CD8-positive, alpha-beta memory T cell (primary cell): ENCODE data around the gene BACH2. TPM values are rescaled to one million over a fixed set of nuclear protein-coding genes. Genes with fewer than 3 reads are reported as not detected.
"Not testable (repeated sequence)": the region's sequence is repeated elsewhere in the genome, so short reads cannot be mapped to it uniquely, and the experiment has no call there.

Experiments used
- CTCF ChIA-PET: fragments of 350-600 bp; sonication (Branson Sonifier 250); formaldehyde crosslinking; loops from one replicate; lab custom pipeline; 2021; ENCODE audit warnings: antibody characterized with exemption; lab: Charles Lee
- POLR2A ChIA-PET: fragments of 350-600 bp; sonication (Branson Sonifier 250); formaldehyde crosslinking; loops from one replicate; lab custom pipeline; 2021; ENCODE audit warnings: antibody characterized with exemption; lab: Charles Lee
- DNase-seq, 5 donors: peaks; one replicate each; pipeline versions ENCODE4 v3.0.0 to v3.0.0-alpha.2; 2020 to 2022; ENCODE audit warnings: mixed read lengths in 1 of 5
- H3K27ac ChIP-seq: one replicate; pipeline ENCODE4 v1.7.0; 2013; ENCODE audit warnings: low read depth, mild to moderate bottlenecking, low read length, moderate library complexity
- H3K27me3 ChIP-seq: 2 replicates; pipeline ENCODE4 v1.7.0; 2013; ENCODE audit warnings: low read length, mild to moderate bottlenecking; ENCODE audit not compliant: insufficient read depth, poor library complexity, severe bottlenecking
- H3K36me3 ChIP-seq: 2 replicates; pipeline ENCODE4 v1.7.0; 2013; ENCODE audit warnings: mild to moderate bottlenecking, low read length, moderate library complexity; ENCODE audit not compliant: insufficient read depth
- H3K4me1 ChIP-seq: 2 replicates; pipeline ENCODE4 v1.7.0; 2013; ENCODE audit warnings: mild to moderate bottlenecking, low read length, moderate library complexity; ENCODE audit not compliant: insufficient read depth
- H3K4me3 ChIP-seq: 2 replicates; pipeline ENCODE4 v1.7.0; 2013; ENCODE audit warnings: mild to moderate bottlenecking, low read length
- H3K9me3 ChIP-seq: 2 replicates; pipeline ENCODE4 v1.7.0; 2013; ENCODE audit warnings: mild to moderate bottlenecking, low read length
- H3K27ac Mint-ChIP-seq, 8 donors: one replicate each; pipeline ENCODE4 v1.8.0; 2020 to 2021; ENCODE audit warnings: mixed read lengths in 8 of 8, mild to moderate bottlenecking in 6 of 8, inconsistent platforms in 3 of 8, moderate library complexity in 3 of 8
- H3K27me3 Mint-ChIP-seq, 2 donors: one replicate each; pipeline ENCODE4 v1.8.0; 2020 to 2021; ENCODE audit warnings: mixed read lengths in 2 of 2, mild to moderate bottlenecking in 1 of 2, moderate library complexity in 1 of 2
- H3K36me3 Mint-ChIP-seq, 3 donors: one replicate each; pipeline ENCODE4 v1.8.0; 2020 to 2021; ENCODE audit warnings: mixed read lengths in 3 of 3, inconsistent platforms in 1 of 3, mild to moderate bottlenecking in 1 of 3
- H3K4me1 Mint-ChIP-seq, 3 donors: one replicate each; pipeline ENCODE4 v1.8.0; 2020 to 2021; ENCODE audit warnings: mixed read lengths in 3 of 3, inconsistent platforms in 1 of 3, mild to moderate bottlenecking in 1 of 3
- H3K4me3 Mint-ChIP-seq, 7 donors: one replicate each; pipeline ENCODE4 v1.8.0; 2020 to 2021; ENCODE audit warnings: mixed read lengths in 7 of 7, mild to moderate bottlenecking in 6 of 7, moderate library complexity in 4 of 7, inconsistent platforms in 2 of 7
- H3K9me3 Mint-ChIP-seq, 5 donors: one replicate each; pipeline ENCODE4 v1.8.0; 2020 to 2022; ENCODE audit warnings: mixed read lengths in 5 of 5, mild to moderate bottlenecking in 3 of 5, moderate library complexity in 2 of 5, inconsistent platforms in 1 of 5
- polyA plus RNA-seq: library from polyadenylated mRNA; unstranded; fragments of 300-500 nt; fragmentation: Illumina TruSeq; gene quantifications from one replicate; pipeline ENCODE4 v1.2.3, GENCODE V29; 2021
- total RNA-seq, 2 experiments: library from RNA; stranded (reverse); gene quantifications; one replicate each; pipeline ENCODE4 v1.2.3, GENCODE V29; 2021

Gene BACH2
- total and polyA plus RNA-seq, 3 experiments from 2014 or later: 7.4 to 41.8 (median 39.9) TPM

GRCh38 chr6:90208690-90209089, 88.0 kb downstream of the BACH2 start:
- H3K4me3 ChIP-seq, H3K9me3 ChIP-seq, H3K9me3 Mint-ChIP-seq, H3K36me3 ChIP-seq, H3K27me3 Mint-ChIP-seq, H3K27me3 ChIP-seq, DNase-seq, H3K27ac Mint-ChIP-seq, POLR2A ChIA-PET, H3K4me3 Mint-ChIP-seq, H3K27ac ChIP-seq: not testable (repeated sequence)
- CTCF ChIA-PET: interaction anchor here (1.1 kb wide), 1 partner anchor 268 kb away, joined by 3 read pairs; no protein-coding TSS in a partner anchor
- Mint-ChIP-seq H3K36me3 (peaks cover 2 to 23% (median 9%) of the 10 kb centered on the region in 3 donors), H3K4me1 (peaks cover 13 to 21% (median 19%) of the 10 kb centered on the region in 3 donors)
- peaks cover 40% of the 10 kb centered on the region for H3K4me1 ChIP-seq

GRCh38 chr6:90204327-90205056, 92.2 kb downstream of the BACH2 start:
- Mint-ChIP-seq H3K27me3 (no peaks in the 10 kb centered on the region), H3K27ac (peak overlapping the region in 1 of 8 donors; percentile 36), H3K36me3 (peaks cover 6 to 26% (median 9%) of the 10 kb centered on the region in 3 donors), H3K4me1 (peaks cover 13 to 15% (median 15%) of the 10 kb centered on the region in 3 donors), H3K9me3 (no peaks in the 10 kb centered on the region), H3K4me3 (no peak overlapping the region)
- Histone ChIP-seq H3K27me3 (no peaks in the 10 kb centered on the region), H3K36me3 (no peaks in the 10 kb centered on the region), H3K9me3 (no peaks in the 10 kb centered on the region), H3K27ac (no peak overlapping the region), H3K4me1 (peaks cover 25% of the 10 kb centered on the region), H3K4me3 (no peak overlapping the region)
- DNase-seq: no peak
- ChIA-PET CTCF (interaction anchor here (1.4 to 1.5 kb wide), 2 partner anchors 21 to 92 kb away, joined by 3 to 6 read pairs; partner anchors contain the start of gene BACH2), POLR2A (no interaction called here)

GRCh38 chr6:90203672-90204071, 93.0 kb downstream of the BACH2 start:
- peaks cover 19% of the 10 kb centered on the region for H3K4me1 ChIP-seq
- Mint-ChIP-seq H3K36me3 (peaks cover 9 to 32% (median 11%) of the 10 kb centered on the region in 3 donors), H3K27me3 (no peaks in the 10 kb centered on the region), H3K4me1 (peaks cover 12% of the 10 kb centered on the region in 3 donors), H3K9me3 (no peaks in the 10 kb centered on the region), H3K27ac (no peak overlapping the region), H3K4me3 (no peak overlapping the region)
- no peak overlapping the region for H3K27ac ChIP-seq
- no peaks in the 10 kb centered on the region for H3K36me3 ChIP-seq
- ChIA-PET POLR2A (interaction anchor here (0.6 kb wide), 1 partner anchor 120 kb away, joined by 5 read pairs; no protein-coding TSS in a partner anchor), CTCF (interaction anchor here (1.4 kb wide), 1 partner anchor 20 kb away, joined by 3 read pairs; no protein-coding TSS in a partner anchor)
- no peaks in the 10 kb centered on the region for H3K9me3 ChIP-seq
- H3K27me3 ChIP-seq: no peaks in the 10 kb centered on the region
- H3K4me3 ChIP-seq: no peak overlapping the region
- DNase-seq: no peak

GRCh38 chr6:90202156-90202555, 94.5 kb downstream of the BACH2 start:
- ChIA-PET POLR2A (no interaction called here), CTCF (interaction anchor here (1.4 kb wide), 1 partner anchor 94 kb away, joined by 3 read pairs; no protein-coding TSS in a partner anchor)
- Histone ChIP-seq H3K27ac (no peak overlapping the region), H3K9me3 (peaks cover 4% of the 10 kb centered on the region), H3K27me3 (no peaks in the 10 kb centered on the region), H3K4me3 (peak overlapping the region; percentile 7), H3K36me3 (peaks cover 8% of the 10 kb centered on the region), H3K4me1 (peaks cover 19% of the 10 kb centered on the region)
- no peak for DNase-seq
- peaks cover 16 to 44% (median 23%) of the 10 kb centered on the region in 3 donors for H3K36me3 Mint-ChIP-seq
- peak overlapping the region in 1 of 7 donors; percentile 16 for H3K4me3 Mint-ChIP-seq
- peaks cover 3 to 9% (median 5%) of the 10 kb centered on the region in 5 donors for H3K9me3 Mint-ChIP-seq
- H3K27me3 Mint-ChIP-seq: no peaks in the 10 kb centered on the region
- peak overlapping the region in 2 of 8 donors; percentile 5 to 46 for H3K27ac Mint-ChIP-seq
- H3K4me1 Mint-ChIP-seq: peaks cover 12% of the 10 kb centered on the region in 3 donors

- Mint-ChIP-seq H3K27ac (no peak overlapping the region), H3K4me1 (peaks cover 12 to 20% (median 12%) of the 10 kb centered on the region in 3 donors), H3K9me3 (peaks cover 3 to 10% (median 5%) of the 10 kb centered on the region in 5 donors), H3K27me3 (no peaks in the 10 kb centered on the region), H3K4me3 (no peak overlapping the region), H3K36me3 (peaks cover 16 to 30% (median 17%) of the 10 kb centered on the region in 3 donors)
- ChIA-PET POLR2A (no interaction called here), CTCF (no interaction called here)
- Histone ChIP-seq H3K4me1 (peaks cover 28% of the 10 kb centered on the region), H3K36me3 (peaks cover 8% of the 10 kb centered on the region), H3K27me3 (no peaks in the 10 kb centered on the region), H3K9me3 (peaks cover 4% of the 10 kb centered on the region), H3K4me3 (no peak overlapping the region), H3K27ac (no peak overlapping the region)
- DNase-seq: no peak
Observed at GRCh38 chr6:90199900-90200299, 96.7 kb downstream of the BACH2 start.

- Histone ChIP-seq H3K27ac (no peak overlapping the region), H3K4me1 (peaks cover 38% of the 10 kb centered on the region), H3K27me3 (no peaks in the 10 kb centered on the region), H3K9me3 (peaks cover 4% of the 10 kb centered on the region), H3K4me3 (no peak overlapping the region), H3K36me3 (peaks cover 8% of the 10 kb centered on the region)
- Mint-ChIP-seq H3K27me3 (no peaks in the 10 kb centered on the region), H3K9me3 (peaks cover 3 to 10% (median 5%) of the 10 kb centered on the region in 5 donors), H3K4me1 (peaks cover 12 to 26% (median 12%) of the 10 kb centered on the region in 3 donors), H3K4me3 (no peak overlapping the region), H3K36me3 (peaks cover 14 to 24% (median 17%) of the 10 kb centered on the region in 3 donors), H3K27ac (peak overlapping the region in 1 of 8 donors; percentile 3)
- ChIA-PET POLR2A (no interaction called here), CTCF (interaction anchor here (0.9 kb wide), 1 partner anchor 13 kb away, joined by 3 read pairs; no protein-coding TSS in a partner anchor)
- no peak for DNase-seq
Observed at GRCh38 chr6:90198758-90199425, 97.8 kb downstream of the BACH2 start.

- H3K27me3 Mint-ChIP-seq: no peaks in the 10 kb centered on the region
- H3K27ac Mint-ChIP-seq: no peak overlapping the region
Observed at GRCh38 chr6:90197854-90198496, 98.7 kb downstream of the BACH2 start.

More at GRCh38 chr6:90197854-90198496, 98.7 kb downstream of the BACH2 start:
- no peak overlapping the region for H3K4me3 ChIP-seq
- Mint-ChIP-seq H3K36me3 (peaks cover 14 to 20% (median 17%) of the 10 kb centered on the region in 3 donors), H3K9me3 (peaks cover 3 to 10% (median 5%) of the 10 kb centered on the region in 5 donors), H3K4me3 (no peak overlapping the region), H3K4me1 (peaks cover 14 to 31% (median 14%) of the 10 kb centered on the region in 3 donors)
- H3K36me3 ChIP-seq: peaks cover 8% of the 10 kb centered on the region
- peaks cover 47% of the 10 kb centered on the region for H3K4me1 ChIP-seq
- DNase-seq: no peak
- CTCF ChIA-PET: no interaction called here
- H3K27ac ChIP-seq: no peak overlapping the region
- H3K27me3 ChIP-seq: no peaks in the 10 kb centered on the region
- POLR2A ChIA-PET: no interaction called here
- peaks cover 4% of the 10 kb centered on the region for H3K9me3 ChIP-seq
